Stimulated activated CD4-positive, alpha-beta T cell treated with anti-CD3 and anti-CD28 coated beads, Interleukin-2, amount 100 ng/mL, for 24 hours (primary cell): ENCODE results near the gene ANKMY1.

Experiments
- DNase-seq, 2 donors: peaks; one replicate each; pipeline ENCODE4 v3.0.0-alpha.2; 2020

ANKMY1 gene

GRCh38 chr2:240579071-240579762 lies 21.4 kb upstream of the ANKMY1 start:
- DNase-seq: no peak

GRCh38 chr2:240578488-240578887 lies 20.7 kb upstream of the ANKMY1 start:
- no peak for DNase-seq

- no peak for DNase-seq
Measured at GRCh38 chr2:240578110-240578450, 20.3 kb upstream of the ANKMY1 start.

GRCh38 chr2:240577281-240578109 lies 19.7 kb upstream of the ANKMY1 start:
- no peak for DNase-seq

GRCh38 chr2:240576436-240577205 lies 18.8 kb upstream of the ANKMY1 start:
- no peak for DNase-seq

GRCh38 chr2:240576036-240576435 lies 18.2 kb upstream of the ANKMY1 start:
- DNase-seq: no peak

GRCh38 chr2:240575101-240575965 lies 17.5 kb upstream of the ANKMY1 start:
- no peak for DNase-seq

GRCh38 chr2:240574386-240575100 lies 16.8 kb upstream of the ANKMY1 start:
- DNase-seq: no peak

- DNase-seq: no peak
Measured at GRCh38 chr2:240573516-240574385, 16.0 kb upstream of the ANKMY1 start.

- no peak for DNase-seq
Measured at GRCh38 chr2:240573071-240573515, 15.3 kb upstream of the ANKMY1 start.

- DNase-seq: no peak
Measured at GRCh38 chr2:240572141-240573031, 14.6 kb upstream of the ANKMY1 start.

- no peak for DNase-seq
Measured at GRCh38 chr2:240571314-240571973, 13.7 kb upstream of the ANKMY1 start.

- no peak for DNase-seq
Measured at GRCh38 chr2:240570531-240571313, 12.9 kb upstream of the ANKMY1 start.

GRCh38 chr2:240569998-240570530 lies 12.3 kb upstream of the ANKMY1 start:
- peak in 1 of 2 donors; percentile 0 for DNase-seq

- DNase-seq: peak in 1 of 2 donors; percentile 15
Measured at GRCh38 chr2:240569523-240569997, 11.8 kb upstream of the ANKMY1 start.

GRCh38 chr2:240568678-240569522 lies 11.1 kb upstream of the ANKMY1 start:
- peak in 1 of 2 donors; percentile 57 for DNase-seq
